Mesothelial cell of epicardium (in vitro differentiated cells): ENCODE results near the gene SHISAL2B. TPM values are rescaled to one million over a fixed set of nuclear protein-coding genes. Genes with fewer than 3 reads are reported as not detected.
"Not testable (repeated sequence)": the region's sequence is repeated elsewhere in the genome, so short reads cannot be mapped to it uniquely, and the experiment has no call there.

Experiments used
- DNase-seq, 2 experiments: peaks; one replicate each; pipeline ENCODE4 v3.0.0; 2021; ENCODE audit warnings: low spot score in 2 of 2; ENCODE audit not compliant: unreplicated experiment in 2 of 2
- H3K27ac Mint-ChIP-seq: 2 replicates; pipeline ENCODE4 v1.8.0; 2021; ENCODE audit warnings: mixed read lengths
- H3K27me3 Mint-ChIP-seq: 2 replicates; pipeline ENCODE4 v1.8.0; 2021; ENCODE audit warnings: low read depth, mixed read lengths
- H3K36me3 Mint-ChIP-seq: 2 replicates; pipeline ENCODE4 v1.8.0; 2021; ENCODE audit warnings: mixed read lengths
- H3K4me1 Mint-ChIP-seq: 2 replicates; pipeline ENCODE4 v1.8.0; 2021; ENCODE audit warnings: mixed read lengths
- H3K4me3 Mint-ChIP-seq: 2 replicates; pipeline ENCODE4 v1.8.0; 2021; ENCODE audit warnings: mild to moderate bottlenecking, moderate library complexity, mixed read lengths
- H3K9me3 Mint-ChIP-seq: 2 replicates; pipeline ENCODE4 v1.8.0; 2021; ENCODE audit warnings: mixed read lengths
- CTCF ChIP-seq: fragments of 200-600 bp; sonication (generic); IDR thresholded peaks from one replicate; pipeline ENCODE4 v1.5.0; 2021; ENCODE audit warnings: antibody characterized with exemption; ENCODE audit not compliant: unreplicated experiment
- total RNA-seq: library from RNA; stranded (reverse); gene quantifications from 3 replicates; pipeline ENCODE4 v1.2.1, GENCODE V29; 2021

SHISAL2B gene
- total RNA-seq, 1 donor from 2014 or later, result not detected

- no peak overlapping the region for H3K4me3 Mint-ChIP-seq
- H3K9me3 Mint-ChIP-seq, result peaks cover 13% of the 10 kb centered on the region
These were observed 35.8 kb upstream of the SHISAL2B start for GRCh38 chr5:64654561-64654938.

GRCh38 chr5:64655596-64655995, 34.7 kb upstream of the SHISAL2B start:
- no peak overlapping the region for H3K4me3 Mint-ChIP-seq
- no peaks in the 10 kb centered on the region for H3K4me1 Mint-ChIP-seq
- TF ChIP-seq CTCF, result no peak
- no peaks in the 10 kb centered on the region for H3K36me3 Mint-ChIP-seq
- DNase-seq, result no peak
- H3K9me3 Mint-ChIP-seq, result peaks cover 13% of the 10 kb centered on the region
- H3K27me3 Mint-ChIP-seq, result no peaks in the 10 kb centered on the region
- no peak overlapping the region for H3K27ac Mint-ChIP-seq

More at GRCh38 chr5:64654561-64654938, 35.8 kb upstream of the SHISAL2B start:
- no peak for DNase-seq
- no peaks in the 10 kb centered on the region for H3K4me1 Mint-ChIP-seq
- no peak for TF ChIP-seq CTCF
- no peaks in the 10 kb centered on the region for H3K27me3 Mint-ChIP-seq
- H3K36me3 Mint-ChIP-seq, result no peaks in the 10 kb centered on the region
- H3K27ac Mint-ChIP-seq, result no peak overlapping the region

GRCh38 chr5:64659289-64659688, 31.0 kb upstream of the SHISAL2B start:
- no peak overlapping the region for H3K4me3 Mint-ChIP-seq

GRCh38 chr5:64663181-64663580, 27.1 kb upstream of the SHISAL2B start:
- DNase-seq, H3K36me3 Mint-ChIP-seq, H3K27ac Mint-ChIP-seq, H3K27me3 Mint-ChIP-seq, H3K4me3 Mint-ChIP-seq, H3K9me3 Mint-ChIP-seq, H3K4me1 Mint-ChIP-seq: not testable (repeated sequence)

More at GRCh38 chr5:64659289-64659688, 31.0 kb upstream of the SHISAL2B start:
- Mint-ChIP-seq H3K4me1 (no peaks in the 10 kb centered on the region), H3K9me3 (peaks cover 8% of the 10 kb centered on the region), H3K27ac (no peak overlapping the region), H3K36me3 (no peaks in the 10 kb centered on the region), H3K27me3 (no peaks in the 10 kb centered on the region)
- DNase-seq, result no peak
- TF ChIP-seq CTCF, result no peak

- no peaks in the 10 kb centered on the region for H3K27me3 Mint-ChIP-seq
- H3K36me3 Mint-ChIP-seq, result no peaks in the 10 kb centered on the region
- no peaks in the 10 kb centered on the region for H3K4me1 Mint-ChIP-seq
- H3K27ac Mint-ChIP-seq, result no peak overlapping the region
- no peaks in the 10 kb centered on the region for H3K9me3 Mint-ChIP-seq
- DNase-seq, result no peak
- no peak for TF ChIP-seq CTCF
- no peak overlapping the region for H3K4me3 Mint-ChIP-seq
These were observed 25.1 kb upstream of the SHISAL2B start for GRCh38 chr5:64665243-64665642.

- Mint-ChIP-seq H3K27me3 (no peaks in the 10 kb centered on the region), H3K27ac (no peak overlapping the region), H3K4me1 (no peaks in the 10 kb centered on the region), H3K9me3 (no peaks in the 10 kb centered on the region), H3K4me3 (no peak overlapping the region), H3K36me3 (no peaks in the 10 kb centered on the region)
- no peak for DNase-seq
- no peak for TF ChIP-seq CTCF
These were observed 24.2 kb upstream of the SHISAL2B start for GRCh38 chr5:64666078-64666477.
